ENCODE data around the gene NAV3. TPM values are rescaled to one million over a fixed set of nuclear protein-coding genes. Genes with fewer than 3 reads are reported as not detected.
"Not testable (repeated sequence)": the region's sequence is repeated elsewhere in the genome, so short reads cannot be mapped to it uniquely, and the experiment has no call there.

NAV3 gene
- total RNA-seq, 1 donor from 2014 or later: 4.3 TPM

DNA sequence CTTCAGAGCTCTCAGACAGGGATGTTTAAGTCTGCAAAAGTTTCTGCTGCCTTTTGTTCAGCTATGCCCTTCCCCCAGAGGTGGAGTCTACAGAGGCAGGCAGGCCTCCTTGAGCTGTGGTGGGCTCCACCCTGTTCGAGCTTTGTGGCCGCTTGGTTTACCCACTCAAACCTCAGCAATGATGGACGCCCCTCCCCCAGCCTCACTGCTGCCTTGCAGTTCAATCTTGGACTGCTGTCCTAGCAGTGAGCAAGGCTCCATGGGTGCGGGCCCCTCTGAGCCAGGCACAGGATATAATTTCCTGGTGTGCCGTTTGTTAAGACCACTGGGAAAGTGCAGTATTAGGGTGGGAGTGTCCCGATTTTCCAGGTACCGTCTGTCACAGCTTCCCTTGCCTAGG, 427.0 kb downstream of the NAV3 start:
- not testable (repeated sequence) for DNase-seq (ENCODE audit: low spot score)

DNA sequence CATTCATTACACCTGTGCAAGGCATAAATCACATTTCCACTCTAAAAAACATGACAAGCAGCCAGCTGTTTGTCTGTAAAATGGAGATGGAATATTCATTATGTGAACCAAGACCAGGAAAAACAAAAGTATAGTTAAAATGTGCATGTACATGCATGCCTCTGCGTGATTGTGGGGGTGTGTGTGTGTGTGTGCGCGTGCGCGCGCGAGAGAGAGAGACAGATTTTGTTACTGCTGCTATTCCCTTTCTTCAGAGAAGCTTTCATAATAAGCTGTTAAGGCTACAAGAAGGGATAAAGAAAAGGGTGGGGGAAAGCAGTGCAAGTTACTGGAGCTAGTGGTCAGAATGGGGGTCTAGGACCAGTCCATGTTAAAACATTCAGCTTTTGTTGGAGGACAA, 430.3 kb downstream of the NAV3 start:
- DNase-seq (ENCODE audit: low spot score): no peak

GRCh38 chr12:78261901-78262300, 431.2 kb downstream of the NAV3 start:
- no peak for DNase-seq (ENCODE audit: low spot score)

Measured in umbilical cord (tissue), 2 donors.